H1 (cell line): ENCODE results near the gene INCENP. TPM values are rescaled to one million over a fixed set of nuclear protein-coding genes. Genes with fewer than 3 reads are reported as not detected.

ENCODE experiments used
- ASH2L ChIP-seq: fragments of 200-600, 300-600 bp; sonication (generic); IDR thresholded peaks from one replicate; pipeline ENCODE4 v1.7.1; 2017; ENCODE audit warnings: low read length
- ATF2 ChIP-seq: IDR thresholded peaks from 2 replicates; pipeline ENCODE4 v1.6.1; 2012; ENCODE audit warnings: low read length, inconsistent platforms
- BACH1 ChIP-seq: IDR thresholded peaks from 2 replicates; pipeline ENCODE4 v1.6.1; 2012; ENCODE audit warnings: low read length, improper control_type of control experiment
- CREB1 ChIP-seq: IDR thresholded peaks from 2 replicates; pipeline ENCODE4 v1.6.1; 2012; ENCODE audit warnings: inconsistent platforms
- CTCF ChIP-seq, 3 experiments: IDR thresholded peaks; 1 replicate in 2 of 3; 2 replicates in 1 of 3; pipeline versions ENCODE4 v1.5.1 to v1.6.1; 2011; ENCODE audit warnings: low read length in 3 of 3, mild to moderate bottlenecking in 3 of 3, inconsistent platforms in 2 of 3, low read depth in 1 of 3, moderate library complexity in 1 of 3; ENCODE audit not compliant: insufficient read depth in 1 of 3; ENCODE audit errors: control extremely low read depth in 1 of 3
- EGR1 ChIP-seq: IDR thresholded peaks from 2 replicates; pipeline ENCODE4 v1.6.1; 2011; ENCODE audit warnings: low read depth, low read length, borderline replicate concordance
- EZH2 ChIP-seq: fragments of 200-600 bp; sonication (generic); IDR thresholded peaks from 2 replicates; pipeline ENCODE4 v1.7.1; 2012; ENCODE audit warnings: low read depth, mild to moderate bottlenecking, moderate library complexity, low read length, inconsistent platforms; ENCODE audit not compliant: severe bottlenecking
- GABPA ChIP-seq: IDR thresholded peaks from 2 replicates; pipeline ENCODE4 v1.6.1; 2011; ENCODE audit warnings: mild to moderate bottlenecking, low read length, moderate library complexity, borderline replicate concordance; ENCODE audit not compliant: insufficient read depth
- HDAC2 ChIP-seq, 2 experiments: fragments of 300-600 bp in 1 of 2; sonication (generic) in 1 of 2; IDR thresholded peaks; 2 replicates each; pipeline ENCODE4 v1.6.1; 2011 to 2012; ENCODE audit warnings: low read depth in 2 of 2, low read length in 2 of 2, mild to moderate bottlenecking in 2 of 2, moderate library complexity in 2 of 2, borderline replicate concordance in 1 of 2, inconsistent platforms in 1 of 2
- JUND ChIP-seq: IDR thresholded peaks from 2 replicates; pipeline ENCODE4 v1.6.1; 2011; ENCODE audit warnings: mild to moderate bottlenecking, improper control_type of control experiment, low read length
- KDM4A ChIP-seq: IDR thresholded peaks from one replicate; pipeline ENCODE4 v1.7.1; 2012; ENCODE audit warnings: low read depth, mild to moderate bottlenecking, moderate library complexity, low read length, inconsistent platforms; ENCODE audit not compliant: severe bottlenecking
- MAX ChIP-seq: IDR thresholded peaks from 2 replicates; pipeline ENCODE4 v1.6.1; 2012; ENCODE audit warnings: inconsistent platforms
- POLR2A ChIP-seq, 2 experiments: IDR thresholded peaks; 1 replicate in 1 of 2; 2 replicates in 1 of 2; pipeline ENCODE4 v1.6.1; 2011; ENCODE audit warnings: low read depth in 2 of 2, low read length in 2 of 2, mild to moderate bottlenecking in 2 of 2; ENCODE audit errors: control extremely low read depth in 1 of 2
- POLR2AphosphoS5 ChIP-seq: IDR thresholded peaks from 2 replicates; pipeline ENCODE4 v1.6.1; 2011; ENCODE audit warnings: low read depth, low read length
- POU5F1 ChIP-seq: IDR thresholded peaks from 2 replicates; pipeline ENCODE4 v1.6.1; 2011; ENCODE audit warnings: low read depth, mild to moderate bottlenecking, low read length, moderate library complexity
- SUZ12 ChIP-seq: fragments of 200-600 bp; sonication (generic); IDR thresholded peaks from 2 replicates; pipeline ENCODE4 v1.6.1; 2012; ENCODE audit warnings: mild to moderate bottlenecking, inconsistent platforms, low read length, moderate library complexity, mixed read lengths
- TEAD4 ChIP-seq: IDR thresholded peaks from 2 replicates; pipeline ENCODE4 v1.6.1; 2012; ENCODE audit warnings: low read depth, low read length, inconsistent platforms, mixed read lengths
- USF2 ChIP-seq: IDR thresholded peaks from 2 replicates; pipeline ENCODE4 v1.6.1; 2011; ENCODE audit warnings: low read length, improper control_type of control experiment
- polyA plus RNA-seq, 7 experiments: library from polyadenylated mRNA; depleted of rRNA in 3 of 7; stranded (reverse) in 5 of 7; unstranded in 2 of 7; fragments of >200 nt in 5 of 7; fragments of 200-250 nt in 2 of 7; gene quantifications; 1 replicate in 5 of 7; 2 replicates in 1 of 7; 4 replicates in 1 of 7; pipeline versions ENCODE4 v1.2.1 to v1.2.3, GENCODE V29; 2011 to 2013; ENCODE audit warnings: missing spikeins in 2 of 7, mixed read lengths in 2 of 7
- total RNA-seq: library from RNA; stranded (reverse); fragmentation: NEBNext Ultra II Directional; extraction: Animal tissue kit (Norgen Biotek cat#: 25700); gene quantifications from 2 replicates; pipeline ENCODE4 v1.2.1, GENCODE V29; 2021

Gene INCENP
- total and polyA plus RNA-seq, 2 of the 8 experiments (the other 6 are each of a cell fraction or from before 2014, with no cell fraction given) = 25.4 to 132 TPM

- no peak for TF ChIP-seq ATF2
- no peak for TF ChIP-seq POU5F1
- peak; percentile 79 for TF ChIP-seq USF2
- no peak for TF ChIP-seq SUZ12
- peak; percentile 39 for TF ChIP-seq ASH2L
- TF ChIP-seq EGR1 = no peak
- 0 out of 2 replicates have a peak, but pooled peaks have one; percentile 37 for TF ChIP-seq BACH1
- peak; percentile 60; the same call in 1 of the 2 replicates for TF ChIP-seq TEAD4
- no peak for TF ChIP-seq POLR2AphosphoS5
- TF ChIP-seq JUND = no peak
- peak; percentile 84 to 94 (median 89) for TF ChIP-seq CTCF (IDR thresholded peaks at IDR 0.05; ENCODE audit: control extremely low read depth in 1 of 3, insufficient read depth in 1 of 3, low read depth in 1 of 3, low read length in 3 of 3)
- TF ChIP-seq MAX = peak; percentile 67
- TF ChIP-seq CREB1 = peak; percentile 36; the same call in 1 of the 2 replicates
- no peak for TF ChIP-seq GABPA
- TF ChIP-seq POLR2A (IDR thresholded peaks at IDR 0.05; ENCODE audit: control extremely low read depth in 1 of 2, low read depth in 2 of 2, low read length in 2 of 2) = no peak
- no peak for TF ChIP-seq KDM4A
- TF ChIP-seq EZH2 = no peak
- no peak for TF ChIP-seq HDAC2 (IDR thresholded peaks at IDR 0.05; ENCODE audit: borderline replicate concordance in 1 of 2, low read depth in 2 of 2, low read length in 2 of 2)
Measured at GRCh38 chr11:62081378-62082291, 42.2 kb upstream of the INCENP start (continued).
